SK-N-SH (cell line): Measurements from ENCODE around the gene MAGEB4. TPM values are rescaled to one million over a fixed set of nuclear protein-coding genes. Genes with fewer than 3 reads are reported as not detected.
A peak's percentile ranks its signal among the peaks of the same experiment; 100 is the strongest.

Experiments
- CTCF ChIA-PET: fragments of 300-600, 350-600 bp; formaldehyde crosslinking; extraction: SDS; loops from one replicate; lab custom pipeline; 2021; lab: Yijun Ruan, JAX
- POLR2A ChIA-PET: fragments of 350-600 bp; sonication (Branson Sonifier 250); formaldehyde crosslinking; extraction: SDS; loops from one replicate; lab custom pipeline; 2020; ENCODE audit warnings: antibody characterized with exemption, inconsistent platforms; lab: Yijun Ruan, JAX
- DNase-seq: peaks from one replicate; pipeline ENCODE4 v3.0.0; 2012
- H2AFZ ChIP-seq: fragments of 200-600 bp; sonication (generic); 2 replicates; pipeline ENCODE4 v1.8.1; 2016; ENCODE audit warnings: antibody characterized with exemption, mild to moderate bottlenecking, low read depth
- H3F3A ChIP-seq: fragments of 200-600 bp; sonication (generic); replicated peaks from 2 replicates; pipeline ENCODE3; 2016; ENCODE audit warnings: antibody characterized with exemption, mild to moderate bottlenecking; ENCODE audit not compliant: insufficient read depth
- H3K27ac ChIP-seq, 2 experiments: fragments of 200-500 bp in 1 of 2; fragments of 200-600 bp in 1 of 2; sonication (Bioruptor generic) in 1 of 2; sonication (generic), shearing (Covaris generic) in 1 of 2; 2 replicates each; pipeline versions ENCODE4 v1.5.1 to v1.6.1; 2014 to 2016; ENCODE audit warnings: low read depth in 2 of 2, inconsistent platforms in 1 of 2, low read length in 1 of 2, mild to moderate bottlenecking in 1 of 2, mixed read lengths in 1 of 2
- H3K27me3 ChIP-seq: fragments of 200-600 bp; sonication (generic), shearing (Covaris generic); 2 replicates; pipeline ENCODE4 v1.6.1; 2016; ENCODE audit warnings: mixed run types; ENCODE audit not compliant: insufficient read depth
- H3K36me3 ChIP-seq, 2 experiments: fragments of 200-500 bp in 1 of 2; fragments of 200-600 bp in 1 of 2; sonication (Bioruptor generic) in 1 of 2; sonication (generic) in 1 of 2; replicated peaks in 1 of 2; 2 replicates each; pipeline versions ENCODE3 to v1.5.1; 2014 to 2016; ENCODE audit warnings: low read length in 1 of 2, mild to moderate bottlenecking in 1 of 2; ENCODE audit not compliant: insufficient read depth in 2 of 2, control insufficient read depth in 1 of 2
- H3K4me1 ChIP-seq, 2 experiments: fragments of 200-500 bp in 1 of 2; fragments of 200-600 bp in 1 of 2; sonication (Bioruptor generic) in 1 of 2; sonication (generic), shearing (Covaris generic) in 1 of 2; 2 replicates each; pipeline versions ENCODE4 v1.5.1 to v1.6.1; 2014 to 2016; ENCODE audit warnings: low read depth in 1 of 2, low read length in 1 of 2, mixed run types in 1 of 2; ENCODE audit not compliant: insufficient read depth in 2 of 2, control insufficient read depth in 1 of 2
- H3K4me2 ChIP-seq: fragments of 200-600 bp; sonication (generic), shearing (Covaris generic); 2 replicates; pipeline ENCODE4 v1.6.1; 2017; ENCODE audit warnings: mixed run types
- H3K4me3 ChIP-seq, 2 experiments: fragments of 200-500 bp in 1 of 2; fragments of 200-600 bp in 1 of 2; sonication (Bioruptor generic) in 1 of 2; sonication (generic), shearing (Covaris generic) in 1 of 2; 2 replicates each; pipeline versions ENCODE4 v1.5.1 to v1.8.1; 2014 to 2016; ENCODE audit warnings: low read depth in 2 of 2, inconsistent platforms in 1 of 2, low read length in 1 of 2, mild to moderate bottlenecking in 1 of 2, mixed read lengths in 1 of 2, moderate library complexity in 1 of 2
- H3K79me2 ChIP-seq: fragments of 200-600 bp; sonication (generic); 2 replicates; pipeline ENCODE4 v1.8.1; 2017; ENCODE audit warnings: mild to moderate bottlenecking; ENCODE audit not compliant: insufficient read depth
- H3K9ac ChIP-seq: fragments of 200-600 bp; sonication (generic); 2 replicates; pipeline ENCODE4 v1.6.1; 2017; ENCODE audit warnings: mixed run types
- H3K9me2 ChIP-seq: fragments of 200-600 bp; sonication (generic); 2 replicates; pipeline ENCODE4 v1.6.1; 2017; ENCODE audit warnings: mixed run types
- H3K9me3 ChIP-seq: fragments of 200-600 bp; sonication (generic); 2 replicates; pipeline ENCODE4 v1.6.1; 2017; ENCODE audit warnings: mixed run types, mild to moderate bottlenecking, moderate library complexity
- H4K20me1 ChIP-seq: fragments of 200-600 bp; sonication (generic); 2 replicates; pipeline ENCODE4 v1.6.1; 2017; ENCODE audit warnings: mild to moderate bottlenecking, mixed run types; ENCODE audit not compliant: insufficient read depth
- CHD2 ChIP-seq: fragments of 150-350 bp; IDR thresholded peaks from 2 replicates; pipeline ENCODE4 v1.6.1; 2018; ENCODE audit warnings: low read length; ENCODE audit not compliant: partially characterized antibody
- FOSL2 ChIP-seq: IDR thresholded peaks from 2 replicates; pipeline ENCODE4 v1.4.0; 2012; ENCODE audit warnings: low read depth, mild to moderate bottlenecking, moderate library complexity, borderline replicate concordance
- FOXJ3 ChIP-seq: sonication (generic); formaldehyde crosslinking; IDR thresholded peaks from 2 replicates; pipeline ENCODE4 v1.5.1; 2020; ENCODE audit warnings: mild to moderate bottlenecking, missing genetic modification reagents
- FOXM1 ChIP-seq: IDR thresholded peaks from 2 replicates; pipeline ENCODE4 v1.4.0; 2012; ENCODE audit warnings: low read depth, mild to moderate bottlenecking
- GABPA ChIP-seq: IDR thresholded peaks from 2 replicates; pipeline ENCODE4 v1.4.0; 2012; ENCODE audit warnings: low read depth, mild to moderate bottlenecking
- IRF3 ChIP-seq: fragments of 150-350 bp; IDR thresholded peaks from 2 replicates; pipeline ENCODE4 v1.6.1; 2016; ENCODE audit warnings: mild to moderate bottlenecking, low read depth, low read length
- NRF1 ChIP-seq: IDR thresholded peaks from 2 replicates; pipeline ENCODE4 v1.6.1; 2012; ENCODE audit warnings: low read depth, mild to moderate bottlenecking, low read length
- PBX3 ChIP-seq: IDR thresholded peaks from 2 replicates; pipeline ENCODE4; 2012
- RAD21 ChIP-seq: IDR thresholded peaks from 2 replicates; pipeline ENCODE4 v1.6.1; 2012; ENCODE audit warnings: mild to moderate bottlenecking, low read length
- SMC3 ChIP-seq: IDR thresholded peaks from 2 replicates; pipeline ENCODE4 v1.6.1; 2012; ENCODE audit warnings: low read depth, low read length, improper control_type of control experiment
- TCF12 ChIP-seq: IDR thresholded peaks from 2 replicates; pipeline ENCODE4 v1.4.0; 2012
- TEAD4 ChIP-seq: IDR thresholded peaks from 2 replicates; pipeline ENCODE4 v1.4.0; 2012; ENCODE audit warnings: mild to moderate bottlenecking, borderline replicate concordance; ENCODE audit not compliant: insufficient read depth
- WGBS: methylation state at CpG from one replicate; pipeline ENCODE4 v1.1.6; 2017; ENCODE audit warnings: low lambda C conversion rate; 5-methylcytosine and 5-hydroxymethylcytosine counted together
- polyA plus RNA-seq, 3 experiments: library from polyadenylated mRNA; depleted of rRNA; stranded (reverse); fragments of >200 nt; gene quantifications; 2 replicates each; pipeline ENCODE4 v1.2.3, GENCODE V29; 2012
- TF ChIP-seq, protein P1 (sequence below): IDR thresholded peaks from 2 replicates; pipeline ENCODE4 v1.4.0; 2012; ENCODE audit warnings: low read depth
- TF ChIP-seq, protein P2 (sequence below): fragments of 150-350 bp; IDR thresholded peaks from 2 replicates; pipeline ENCODE4 v1.6.1; 2017; ENCODE audit warnings: antibody characterized with exemption, low read length, low read depth, borderline replicate concordance

MAGEB4 gene
- polyA plus RNA-seq, 1 of the 3 experiments (the other 2 are of a cell fraction), result not detected

DNA sequence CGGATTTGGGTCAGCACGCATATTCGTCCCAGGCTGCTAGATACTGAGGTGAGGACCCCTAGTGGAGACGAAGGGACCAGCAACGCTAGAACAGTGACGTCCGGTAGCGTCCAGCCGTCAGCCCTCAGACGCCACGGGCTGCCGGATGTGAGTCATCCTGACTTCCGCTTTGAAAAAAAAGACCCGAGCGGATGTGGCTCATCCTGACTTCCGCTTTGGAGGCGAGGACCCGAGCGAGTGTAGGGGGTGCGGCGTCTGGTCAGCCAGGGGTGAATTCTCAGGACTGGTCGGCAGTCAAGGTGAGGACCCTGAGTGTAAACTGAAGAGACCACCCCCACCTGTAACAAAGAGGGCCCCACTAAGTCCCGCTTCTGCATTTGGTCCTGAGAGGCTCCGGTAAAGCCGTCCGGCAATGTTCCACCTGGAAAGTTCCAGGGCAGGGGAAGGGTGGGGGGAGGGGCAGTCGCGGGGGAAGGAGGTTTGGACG lies 26.4 kb upstream of the MAGEB4 start, which contains the start of gene MAGEB2 (continued):
- TF ChIP-seq, protein P1, sequence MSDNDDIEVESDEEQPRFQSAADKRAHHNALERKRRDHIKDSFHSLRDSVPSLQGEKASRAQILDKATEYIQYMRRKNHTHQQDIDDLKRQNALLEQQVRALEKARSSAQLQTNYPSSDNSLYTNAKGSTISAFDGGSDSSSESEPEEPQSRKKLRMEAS, result peak; percentile 24; the same call in 1 of the 2 replicates

- Histone ChIP-seq H3K4me2 (no peak overlapping the region), H3K27me3 (no peaks in the 10 kb centered on the region; the same call in 1 of the 2 replicates), H3K36me3 (no peaks in the 10 kb centered on the region), H3K4me3 (no peak overlapping the region), H3K9me3 (no peaks in the 10 kb centered on the region), H3K9me2 (no peaks in the 10 kb centered on the region), H4K20me1 (no peaks in the 10 kb centered on the region), H3K4me1 (no peaks in the 10 kb centered on the region), H3K79me2 (no peaks in the 10 kb centered on the region), H2AFZ (no peak overlapping the region), H3F3A (no peaks in the 10 kb centered on the region), H3K9ac (no peak overlapping the region), H3K27ac (no peak overlapping the region)
- TF ChIP-seq TEAD4 (no peak), NRF1 (no peak), SMC3 (no peak)
- no peak for DNase-seq
- WGBS, result 0% methylated on average over 1 of the region's 1 CpG
- ChIA-PET POLR2A (no interaction called here), CTCF (interaction anchor here (1.3 kb wide), 1 partner anchor 21 kb away, joined by 3 read pairs; no protein-coding TSS in a partner anchor)
Observed at GRCh38 chrX:30217465-30217864, 24.3 kb upstream of the MAGEB4 start.

- DNase-seq, result no peak
- Histone ChIP-seq H3K79me2 (no peaks in the 10 kb centered on the region), H3K27ac (no peak overlapping the region), H3K4me2 (no peak overlapping the region), H3K9me3 (no peaks in the 10 kb centered on the region), H3K27me3 (no peaks in the 10 kb centered on the region), H3K4me3 (no peak overlapping the region), H3K9ac (no peak overlapping the region), H3K9me2 (no peaks in the 10 kb centered on the region), H3K36me3 (no peaks in the 10 kb centered on the region), H4K20me1 (no peaks in the 10 kb centered on the region), H3F3A (no peaks in the 10 kb centered on the region), H2AFZ (no peak overlapping the region), H3K4me1 (no peaks in the 10 kb centered on the region)
- WGBS, result 14% methylated on average over 4 of the region's 4 CpGs
- ChIA-PET CTCF (no interaction called here), POLR2A (no interaction called here)
- no peak for TF ChIP-seq RAD21
- no peak for TF ChIP-seq FOXJ3 (CRISPR knock-in tag)
- no peak for TF ChIP-seq IRF3
- TF ChIP-seq PBX3, result no peak
- no peak for TF ChIP-seq FOSL2
- no peak for TF ChIP-seq FOXM1
- no peak for TF ChIP-seq GABPA
- TF ChIP-seq TCF12, result no peak
- TF ChIP-seq TEAD4, result no peak
- TF ChIP-seq, protein P2, sequence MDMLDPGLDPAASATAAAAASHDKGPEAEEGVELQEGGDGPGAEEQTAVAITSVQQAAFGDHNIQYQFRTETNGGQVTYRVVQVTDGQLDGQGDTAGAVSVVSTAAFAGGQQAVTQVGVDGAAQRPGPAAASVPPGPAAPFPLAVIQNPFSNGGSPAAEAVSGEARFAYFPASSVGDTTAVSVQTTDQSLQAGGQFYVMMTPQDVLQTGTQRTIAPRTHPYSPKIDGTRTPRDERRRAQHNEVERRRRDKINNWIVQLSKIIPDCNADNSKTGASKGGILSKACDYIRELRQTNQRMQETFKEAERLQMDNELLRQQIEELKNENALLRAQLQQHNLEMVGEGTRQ, result no peak
- no peak for TF ChIP-seq CHD2
Observed at GRCh38 chrX:30219372-30219771, 22.4 kb upstream of the MAGEB4 start.
